Measurements from ENCODE around the gene NACAD.

The NACAD gene

GRCh38 chr7:45088821-45089340, at the start of gene NACAD:
Gene NACAD, minus strand, starts transcription at chr7:45088969. Its CDS starts 75 bp downstream, at chr7:45088894.
- DNase-seq (ENCODE audit: low spot score) = peak; percentile 20

- DNase-seq (ENCODE audit: low spot score) = peak; percentile 72
Observed at GRCh38 chr7:45136106-45137060, 47.6 kb upstream of the NACAD start.

- no peak for DNase-seq (ENCODE audit: low spot score)
Observed at GRCh38 chr7:45133877-45134276, 45.1 kb upstream of the NACAD start.

GRCh38 chr7:45133352-45133751, 44.6 kb upstream of the NACAD start:
- no peak for DNase-seq (ENCODE audit: low spot score)

GRCh38 chr7:45132708-45133320, 44.0 kb upstream of the NACAD start:
- DNase-seq (ENCODE audit: low spot score) = no peak

GRCh38 chr7:45131891-45132290, 43.1 kb upstream of the NACAD start:
- DNase-seq (ENCODE audit: low spot score) = no peak

GRCh38 chr7:45130910-45131309, 42.1 kb upstream of the NACAD start:
- DNase-seq (ENCODE audit: low spot score) = no peak

- DNase-seq (ENCODE audit: low spot score) = no peak
Observed at GRCh38 chr7:45129906-45130305, 41.1 kb upstream of the NACAD start.

GRCh38 chr7:45129181-45129800, 40.5 kb upstream of the NACAD start:
- peak; percentile 19 for DNase-seq (ENCODE audit: low spot score)

GRCh38 chr7:45126920-45127319, 38.2 kb upstream of the NACAD start:
- DNase-seq (ENCODE audit: low spot score) = no peak

- DNase-seq (ENCODE audit: low spot score) = no peak
Observed at GRCh38 chr7:45126201-45126600, 37.4 kb upstream of the NACAD start.

GRCh38 chr7:45125193-45125904, 36.6 kb upstream of the NACAD start:
- no peak for DNase-seq (ENCODE audit: low spot score)

- no peak for DNase-seq (ENCODE audit: low spot score)
Observed at GRCh38 chr7:45123913-45124710, 35.3 kb upstream of the NACAD start.

- DNase-seq (ENCODE audit: low spot score) = no peak
Observed at GRCh38 chr7:45122975-45123860, 34.4 kb upstream of the NACAD start.

- no peak for DNase-seq (ENCODE audit: low spot score)
Observed at GRCh38 chr7:45119550-45119949, 30.8 kb upstream of the NACAD start.

- DNase-seq (ENCODE audit: low spot score) = no peak
Observed at GRCh38 chr7:45118889-45119331, 30.1 kb upstream of the NACAD start.

- DNase-seq (ENCODE audit: low spot score) = no peak
Observed at GRCh38 chr7:45118292-45118691, 29.5 kb upstream of the NACAD start.

- DNase-seq (ENCODE audit: low spot score) = no peak
Observed at GRCh38 chr7:45117582-45117981, 28.8 kb upstream of the NACAD start.

- DNase-seq (ENCODE audit: low spot score) = no peak
Observed at GRCh38 chr7:45116048-45116447, 27.3 kb upstream of the NACAD start.

GRCh38 chr7:45114926-45115325, 26.2 kb upstream of the NACAD start:
- DNase-seq (ENCODE audit: low spot score) = no peak

Measured in kidney tubule cell (primary cell).